T-helper 1 cell treated with Interleukin-12 subunit alpha and Interleukin-12 subunit beta and Interleukin-4 antibody, amounts not matched to agents 30 ng/mL and 1 ng/mL, for 36 hours (primary cell): ENCODE data around the gene PIP4K2C. TPM values are rescaled to one million over a fixed set of nuclear protein-coding genes. Genes with fewer than 3 reads are reported as not detected.

ENCODE experiments used
- intact Hi-C: fragments of 100-400 bp; cut with micrococcal nuclease; formaldehyde crosslinking; loops from one replicate; pipeline ENCODE4 v1.15.1; 2024
- total RNA-seq: library from RNA; stranded (reverse); gene quantifications from 2 replicates; pipeline ENCODE4 v1.2.3, GENCODE V29; 2022

Gene PIP4K2C
- total RNA-seq, 1 donor from 2014 or later = 24.8 TPM

- intact Hi-C loops = loop anchor here (10.0 kb wide), 1 partner anchor 261 kb away; the partner anchor contains the start of gene CTDSP2
These were observed 6.9 kb upstream of the PIP4K2C start for GRCh38 chr12:57584050-57584449.

DNA sequence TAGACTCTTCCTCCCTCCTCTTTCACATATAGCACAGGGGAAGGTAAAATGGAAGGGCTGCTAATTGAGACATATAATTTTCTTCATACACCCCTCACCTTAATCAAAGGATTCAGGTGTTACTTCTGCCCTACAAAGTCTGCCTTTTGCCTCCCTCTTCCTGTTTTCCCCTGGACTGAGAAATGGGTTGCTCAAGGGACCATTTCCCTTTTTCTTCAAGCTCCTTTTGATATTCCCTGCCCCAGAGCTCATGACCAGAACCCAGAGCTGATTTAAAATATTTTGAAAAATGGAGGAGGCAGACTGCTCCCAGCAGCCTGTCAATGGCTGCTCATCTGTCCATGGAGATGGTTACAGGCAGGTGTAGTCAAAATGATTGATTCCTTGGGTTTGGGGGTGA, 6.3 kb upstream of the PIP4K2C start:
- intact Hi-C loops = loop anchor here (10.0 kb wide), 1 partner anchor 260 kb away; the partner anchor contains the start of gene CTDSP2

DNA sequence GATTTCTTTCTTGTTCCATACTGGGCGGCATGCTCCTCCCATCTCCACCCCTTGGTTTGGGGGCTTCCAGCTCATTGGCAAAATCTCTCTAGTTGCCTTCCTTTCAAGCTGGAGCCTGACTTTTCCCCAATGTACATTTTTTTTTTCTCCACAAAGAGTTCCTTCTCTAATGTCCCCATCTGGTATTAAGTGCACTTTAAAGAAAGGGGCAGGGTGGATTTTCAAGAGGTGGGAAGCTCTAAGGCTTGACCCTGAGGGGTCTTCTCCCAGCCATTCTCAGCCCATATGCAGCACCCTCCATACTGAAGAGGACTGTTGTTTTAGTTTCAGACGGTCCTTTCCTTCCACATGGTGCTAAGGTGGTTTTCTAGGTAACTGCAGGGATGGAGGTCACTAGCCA, 5.8 kb upstream of the PIP4K2C start:
- intact Hi-C loops = loop anchor here (10.0 kb wide), 1 partner anchor 260 kb away; the partner anchor contains the start of gene CTDSP2

GRCh38 chr12:57586128-57586527, 4.9 kb upstream of the PIP4K2C start:
- intact Hi-C loops = loop anchor here (10.0 kb wide), 1 partner anchor 259 kb away; the partner anchor contains the start of gene CTDSP2

- intact Hi-C loops = loop anchor here (10.0 kb wide), 1 partner anchor 258 kb away; the partner anchor contains the start of gene CTDSP2
These were observed 4.1 kb upstream of the PIP4K2C start for GRCh38 chr12:57586832-57587429.

DNA sequence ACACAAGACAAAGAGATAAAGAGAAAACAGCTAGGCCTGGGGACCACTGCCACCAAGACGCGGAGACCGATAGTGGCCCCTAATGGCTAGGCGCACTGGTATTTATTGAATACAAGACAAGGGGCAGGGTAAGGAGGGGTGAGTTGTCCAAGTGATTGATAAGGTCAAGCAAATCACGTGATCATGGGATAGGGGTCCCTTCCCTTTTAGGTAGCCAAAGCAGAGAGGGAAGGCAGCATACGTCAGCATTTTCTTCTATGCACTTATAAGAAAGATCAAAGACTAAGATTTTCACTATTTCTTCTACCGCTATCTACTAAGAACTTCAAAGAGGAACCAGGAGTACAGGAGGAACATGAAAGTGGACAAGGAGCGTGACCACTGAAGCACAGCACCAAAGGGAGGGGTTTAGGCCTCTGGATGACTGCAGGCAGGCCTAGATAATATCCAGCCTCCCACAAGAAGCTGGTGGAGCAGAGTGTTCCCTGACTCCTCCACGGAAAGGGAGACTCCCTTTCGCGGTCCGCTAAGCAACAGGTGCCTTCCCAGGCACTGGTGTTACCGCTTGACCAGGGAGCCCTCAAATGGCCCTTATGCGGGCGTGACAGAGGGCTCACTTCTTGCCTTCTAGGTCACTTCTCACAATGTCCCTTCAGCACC, 1.9 kb upstream of the PIP4K2C start:
- intact Hi-C loops = loop anchor here (10.0 kb wide), 1 partner anchor 256 kb away; the partner anchor contains the start of gene CTDSP2

GRCh38 chr12:57590479-57590863, 521 bp upstream of the PIP4K2C start:
- intact Hi-C loops = no loop called here

GRCh38 chr12:57591782-57592325, 862 bp downstream of the PIP4K2C start:
- intact Hi-C loops = loop anchor here (1.0 kb wide), 4 partner anchors 9 to 102 kb away; partner anchors contain the start of genes DCTN2, DTX3 and OS9

GRCh38 chr12:57592551-57593165, 1.7 kb downstream of the PIP4K2C start:
- intact Hi-C loops = no loop called here

DNA sequence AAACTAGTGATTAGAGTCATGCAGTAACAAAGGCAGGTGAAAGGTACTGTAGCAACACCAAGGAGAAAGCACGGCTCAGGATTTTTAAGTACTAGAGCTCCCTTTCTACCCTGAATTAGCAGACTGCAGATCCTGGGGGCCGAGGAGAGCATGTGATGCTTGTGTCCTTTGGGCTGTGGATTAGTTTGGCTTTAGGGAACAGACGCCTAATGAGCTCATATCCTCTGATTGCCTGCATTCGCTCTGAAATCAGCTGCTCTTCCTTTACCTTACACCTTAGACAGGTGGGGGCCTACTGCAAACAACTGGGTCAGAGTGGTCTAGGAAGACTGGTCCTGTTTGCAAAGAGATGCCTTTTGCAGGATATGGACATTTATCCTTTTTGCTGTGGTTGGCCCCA, 2.2 kb downstream of the PIP4K2C start:
- intact Hi-C loops = no loop called here

DNA sequence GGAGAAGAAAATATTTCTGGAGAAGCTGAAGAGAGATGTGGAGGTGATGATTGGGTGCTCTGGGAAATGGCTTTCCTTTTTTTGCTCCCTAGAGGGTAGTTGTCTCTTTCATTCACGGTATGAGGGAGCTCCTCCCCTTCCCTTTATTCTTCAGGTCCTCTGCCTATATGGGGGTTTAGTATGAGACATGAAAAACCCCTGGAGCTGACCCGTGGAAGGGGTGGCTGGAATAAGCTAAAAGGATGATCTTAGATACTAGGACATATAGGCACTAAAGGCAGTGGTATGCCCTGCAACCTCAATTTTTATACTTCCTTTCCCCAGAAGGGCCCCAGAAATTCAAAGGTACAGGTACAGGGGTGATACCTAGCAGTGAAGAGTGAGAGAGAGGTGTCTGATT, 9.4 kb downstream of the PIP4K2C start:
- intact Hi-C loops = no loop called here

DNA sequence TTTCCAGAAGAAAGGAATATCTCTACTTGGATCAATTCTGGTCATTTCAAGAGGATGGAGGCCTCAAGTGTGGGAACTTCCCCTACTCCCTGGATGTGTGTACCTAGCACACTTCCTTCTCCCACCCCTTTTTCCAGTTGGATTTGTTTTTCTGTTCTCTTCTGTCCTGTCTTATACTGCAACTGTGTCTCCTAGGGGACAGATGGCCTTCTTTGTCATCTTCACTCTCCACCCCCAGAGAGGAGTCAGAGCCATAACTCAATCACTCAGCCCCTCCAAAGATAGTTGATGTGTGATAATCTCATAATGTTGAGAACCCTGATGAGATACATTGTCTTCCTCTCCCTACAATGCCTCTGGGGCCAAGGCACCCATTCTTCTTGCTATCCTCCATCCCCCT, 11.6 kb downstream of the PIP4K2C start:
- intact Hi-C loops = no loop called here

DNA sequence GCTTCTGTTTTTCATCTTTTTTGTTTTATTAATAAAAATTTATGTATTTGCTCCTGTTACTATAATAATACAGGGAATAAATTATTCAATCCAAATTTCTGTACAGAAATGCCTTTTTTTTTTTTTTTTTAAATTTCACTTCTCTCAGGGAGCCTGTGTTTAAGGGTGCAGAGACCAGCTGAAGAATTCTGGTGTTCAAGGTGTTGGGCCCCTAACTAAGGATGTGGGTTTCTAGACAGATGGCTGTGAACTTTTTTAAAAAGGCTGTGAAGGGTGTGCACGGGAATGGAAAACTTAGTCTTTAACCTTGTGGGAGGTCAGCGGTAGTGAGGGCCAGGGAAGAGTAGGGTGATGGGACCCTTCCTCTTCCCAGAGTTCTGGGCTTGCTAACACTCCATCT, 12.3 kb downstream of the PIP4K2C start:
- intact Hi-C loops = no loop called here

DNA sequence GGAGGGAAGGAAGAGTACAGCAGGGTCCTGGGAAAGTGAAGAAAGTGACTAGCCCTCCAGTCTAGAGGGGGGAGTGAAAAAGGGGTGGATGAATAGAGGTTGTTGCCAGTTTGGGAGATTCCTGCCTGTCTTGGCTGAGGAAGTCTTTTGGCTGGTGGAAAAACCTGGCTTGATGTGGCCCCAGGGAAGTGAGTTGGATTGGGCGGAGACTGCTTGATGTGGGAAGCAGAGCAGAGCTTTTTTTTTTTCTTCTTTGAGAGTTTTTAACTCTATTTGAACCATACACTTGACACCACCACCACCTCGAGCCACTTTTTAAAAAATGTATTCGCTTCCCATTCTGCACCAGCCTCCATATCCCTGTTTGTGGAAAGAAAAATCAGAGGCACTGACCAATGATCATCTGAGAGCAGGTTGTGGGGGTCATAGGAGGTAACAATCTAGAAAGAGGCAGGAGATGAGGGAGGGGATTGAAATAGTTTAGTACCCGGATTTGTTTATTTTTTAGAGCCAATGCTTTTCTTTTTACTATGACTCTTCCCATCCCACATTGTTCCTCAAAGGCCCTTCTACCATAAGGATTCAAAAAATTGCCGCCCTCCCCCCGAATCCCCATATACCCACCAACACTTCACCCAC, 12.9 kb downstream of the PIP4K2C start:
- intact Hi-C loops = loop anchor here (1.0 kb wide), 1 partner anchor 13 kb away; the partner anchor contains the start of gene PIP4K2C

GRCh38 chr12:57604454-57604991, 13.5 kb downstream of the PIP4K2C start, which contains the start of gene DTX3:
Gene DTX3, plus strand, starts transcription at chr12:57604824. Its CDS starts 1,694 bp downstream, at chr12:57606518.
- intact Hi-C loops = loop anchor here (1.0 kb wide), 1 partner anchor 13 kb away; the partner anchor contains the start of gene PIP4K2C

GRCh38 chr12:57604992-57605810, 14.2 kb downstream of the PIP4K2C start:
- intact Hi-C loops = loop anchor here (1.0 kb wide), 1 partner anchor 14 kb away; the partner anchor contains the start of gene PIP4K2C

DNA sequence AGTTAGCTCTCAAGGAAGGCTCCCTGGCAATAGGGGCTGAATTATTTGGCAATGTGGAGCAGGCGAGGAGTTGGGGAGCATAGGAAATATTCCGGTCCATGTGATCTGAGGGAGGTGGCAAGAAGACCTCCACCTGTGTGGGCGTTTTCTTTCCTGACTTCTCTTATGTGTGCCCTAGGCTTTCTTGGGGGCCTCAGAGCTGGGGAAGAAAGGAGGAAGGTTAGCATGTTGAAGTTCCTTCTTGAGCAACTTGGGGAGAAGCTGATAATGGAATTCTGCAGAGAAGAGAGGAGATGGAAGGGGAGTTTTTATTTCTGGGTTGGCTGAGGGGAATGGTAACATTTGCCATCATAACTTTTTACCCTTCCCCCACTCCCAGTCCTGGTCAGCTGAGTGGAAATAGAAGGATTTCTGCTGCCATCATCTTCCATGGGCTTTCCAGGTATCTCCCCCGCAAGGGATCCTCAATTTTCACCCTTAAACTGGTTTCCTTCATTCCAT, 14.9 kb downstream of the PIP4K2C start:
- intact Hi-C loops = no loop called here

GRCh38 chr12:57606399-57606798, 15.4 kb downstream of the PIP4K2C start:
- intact Hi-C loops = no loop called here

DNA sequence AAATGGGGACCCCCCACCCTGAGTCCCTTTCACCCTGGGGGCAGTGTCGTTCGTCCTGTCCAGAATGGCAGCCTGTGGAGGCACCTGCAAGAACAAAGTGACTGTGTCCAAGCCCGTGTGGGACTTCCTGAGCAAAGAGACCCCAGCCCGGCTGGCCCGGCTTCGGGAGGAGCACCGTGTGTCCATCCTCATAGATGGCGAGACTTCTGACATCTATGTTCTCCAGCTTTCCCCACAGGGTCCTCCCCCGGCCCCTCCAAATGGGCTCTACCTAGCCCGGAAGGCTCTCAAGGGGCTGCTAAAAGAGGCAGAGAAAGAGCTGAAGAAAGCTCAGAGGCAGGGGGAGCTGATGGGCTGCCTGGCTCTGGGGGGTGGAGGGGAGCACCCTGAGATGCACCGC, 15.8 kb downstream of the PIP4K2C start:
- intact Hi-C loops = no loop called here
